HG03575 (cell line): ENCODE measurements around the gene MYL12A.
A peak's percentile ranks its signal among the peaks of the same experiment; 100 is the strongest.
"Not testable (repeated sequence)": the region's sequence is repeated elsewhere in the genome, so short reads cannot be mapped to it uniquely, and the experiment has no call there.

Source experiments
- ATAC-seq: cut with Tn5 transposase; IDR thresholded peaks from one replicate; pipeline ENCODE4 v1.9.1; 2021; ENCODE audit not compliant: unreplicated experiment, insufficient number of reproducible peaks, low FRiP score; ENCODE audit errors: extremely low read depth

MYL12A gene

DNA sequence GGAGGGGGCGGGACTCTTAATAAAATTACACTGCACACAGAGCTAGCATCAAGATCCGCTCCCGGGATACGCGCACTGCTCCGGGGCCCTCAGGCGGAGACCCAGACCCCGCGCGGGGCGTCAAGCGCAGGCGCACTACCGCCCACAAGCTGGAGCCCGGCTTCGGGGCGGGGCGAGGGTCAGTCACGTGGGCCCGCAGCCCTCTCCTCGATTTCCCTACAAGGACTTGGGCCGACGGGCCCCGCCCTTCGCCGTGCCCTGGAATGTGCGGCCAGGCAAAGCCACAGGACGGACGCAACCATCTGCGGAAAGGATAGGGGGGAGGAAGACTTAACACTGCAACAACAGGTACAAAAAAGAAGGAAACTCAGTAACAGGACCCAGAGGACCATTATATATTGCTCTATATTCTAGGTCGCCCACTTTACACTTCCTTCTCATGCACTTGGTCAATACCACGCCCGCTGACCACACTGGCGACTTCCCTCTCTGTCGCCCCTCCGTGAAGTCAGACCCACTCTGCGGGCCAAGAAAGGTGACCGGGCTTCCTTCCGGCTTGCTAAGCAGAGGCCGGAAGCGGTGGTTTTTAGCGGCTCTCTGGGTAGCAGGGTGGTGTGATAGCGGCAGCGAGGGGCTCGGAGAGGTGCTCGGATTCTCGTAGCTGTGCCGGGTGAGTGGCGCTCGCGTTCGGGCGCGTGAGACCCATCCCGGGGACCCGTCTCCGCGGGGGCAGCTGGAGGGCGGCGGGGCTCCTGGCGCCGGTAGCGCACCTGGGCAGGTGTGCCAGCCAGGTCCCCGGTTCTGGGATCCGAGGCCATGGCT, at the start of gene MYL12A:
Gene MYL12A, plus strand, starts transcription at position 562 of the 822 bp plus-strand sequence. CDS start 5,447 bp downstream, outside the sequence.
- ATAC-seq: peak; percentile 47

DNA sequence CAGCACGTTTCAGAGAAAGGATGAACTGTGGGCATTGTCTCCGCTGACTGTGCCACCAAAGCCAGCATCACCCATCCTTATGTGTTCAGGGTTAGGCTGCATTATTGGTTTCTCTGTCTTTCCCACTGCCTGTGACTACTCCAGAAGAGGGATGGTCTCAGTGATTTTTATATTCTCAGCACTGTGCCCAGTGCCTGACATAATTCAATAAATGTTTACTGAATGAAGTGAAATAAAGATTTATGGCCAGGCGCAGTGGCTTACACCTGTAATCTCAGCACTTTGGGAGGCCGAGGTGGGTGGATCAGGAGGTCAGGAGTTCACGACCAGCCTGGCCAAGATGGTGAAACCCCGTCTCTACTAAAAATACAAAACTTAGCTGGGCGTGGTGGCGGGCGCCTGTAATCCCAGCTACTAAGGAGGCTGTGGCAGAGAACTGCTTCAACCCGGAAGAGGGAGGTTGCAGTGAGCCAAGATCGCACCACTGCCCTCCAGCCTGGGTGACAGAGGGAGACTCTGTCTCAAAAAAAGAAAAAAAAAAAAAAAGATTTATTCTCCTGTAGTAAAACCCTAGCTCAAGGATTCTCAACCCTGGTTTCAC, 49.2 kb upstream of the MYL12A start:
- not testable (repeated sequence) for ATAC-seq

DNA sequence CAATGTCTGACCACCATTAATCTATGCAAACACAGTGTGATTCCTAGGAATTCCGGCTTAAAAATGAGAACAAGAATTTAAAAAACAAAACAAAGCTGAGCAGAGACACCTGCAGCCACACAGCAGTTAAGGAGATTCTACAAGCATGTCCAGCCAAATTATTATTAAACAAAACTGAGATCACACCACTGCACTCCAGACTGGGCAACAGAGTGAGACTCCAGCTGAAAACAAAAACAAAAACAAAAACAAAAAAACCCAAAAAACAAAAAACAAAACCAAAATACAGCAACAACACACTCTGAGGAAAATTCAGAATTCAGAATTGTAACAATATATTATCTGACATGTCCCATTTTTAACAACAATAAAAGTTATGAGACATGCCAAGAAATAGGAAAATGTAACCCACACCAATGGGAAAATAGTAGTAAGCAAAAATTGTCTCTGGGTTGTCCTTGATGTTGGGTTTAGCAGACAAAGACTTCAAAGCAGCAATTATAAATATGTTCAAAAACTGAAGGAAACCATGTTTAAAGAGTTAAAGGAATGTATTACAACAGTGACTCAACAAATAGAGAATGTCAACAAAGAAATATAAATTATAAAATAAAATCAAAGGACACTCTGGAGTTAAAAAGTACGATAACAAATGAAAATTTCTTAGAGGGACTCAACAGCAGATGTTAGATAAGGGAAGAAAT, 47.5 kb upstream of the MYL12A start:
- ATAC-seq: no peak

- no peak for ATAC-seq
Observed at GRCh38 chr18:3205239-3205638, 42.4 kb upstream of the MYL12A start.

DNA sequence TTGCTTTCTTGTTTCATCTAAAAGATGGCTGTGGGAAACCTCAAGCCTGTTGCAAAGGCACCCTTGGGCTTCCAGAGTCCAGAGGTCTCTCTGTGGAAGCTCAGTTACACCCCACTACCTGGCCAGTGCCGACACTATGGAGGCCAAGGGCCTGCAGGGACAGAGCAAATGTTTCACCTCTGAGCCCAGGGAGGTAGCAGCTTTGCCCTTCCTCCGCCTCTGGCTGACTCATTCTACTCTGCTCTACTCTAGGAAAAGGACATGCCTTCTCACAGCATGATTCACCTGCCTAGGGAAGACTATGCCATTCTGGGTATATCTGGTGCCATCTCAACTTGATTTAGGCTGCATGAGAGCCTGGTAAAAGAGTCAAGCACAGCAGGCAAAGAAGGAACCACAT, 40.0 kb upstream of the MYL12A start:
- no peak for ATAC-seq

DNA sequence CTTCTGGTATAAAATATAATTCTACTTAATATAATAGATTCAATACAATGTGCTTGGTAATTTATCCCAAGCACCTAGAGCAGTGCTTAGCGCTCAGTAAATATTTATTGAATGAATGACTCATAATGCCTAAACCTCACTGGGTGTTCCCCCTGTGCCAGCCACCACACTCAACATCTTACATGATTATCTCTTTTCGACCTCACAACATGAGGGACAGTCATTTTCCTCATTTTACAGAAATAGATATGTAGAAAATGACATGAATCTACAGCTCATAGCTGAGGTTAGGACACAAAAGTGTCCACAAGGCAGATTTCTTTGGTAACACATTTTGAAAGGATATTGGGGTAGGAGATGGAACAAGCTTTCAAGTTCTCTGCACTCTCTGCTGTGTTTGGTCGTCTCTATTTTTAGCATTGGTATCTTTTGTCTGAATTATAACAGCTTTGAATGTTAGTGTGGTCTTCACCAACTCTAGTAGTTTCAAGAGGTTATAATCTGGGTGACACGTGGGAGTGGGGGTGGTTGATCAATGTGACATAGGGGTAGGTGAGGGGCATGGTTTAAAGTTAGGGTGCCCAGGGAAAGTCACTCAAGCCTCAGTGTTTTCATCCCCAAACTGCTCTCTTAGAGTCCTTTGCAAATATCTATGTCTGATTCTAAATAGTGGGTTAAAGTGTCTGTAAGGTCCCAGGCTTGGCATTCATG, 37.6 kb upstream of the MYL12A start:
- ATAC-seq: no peak

DNA sequence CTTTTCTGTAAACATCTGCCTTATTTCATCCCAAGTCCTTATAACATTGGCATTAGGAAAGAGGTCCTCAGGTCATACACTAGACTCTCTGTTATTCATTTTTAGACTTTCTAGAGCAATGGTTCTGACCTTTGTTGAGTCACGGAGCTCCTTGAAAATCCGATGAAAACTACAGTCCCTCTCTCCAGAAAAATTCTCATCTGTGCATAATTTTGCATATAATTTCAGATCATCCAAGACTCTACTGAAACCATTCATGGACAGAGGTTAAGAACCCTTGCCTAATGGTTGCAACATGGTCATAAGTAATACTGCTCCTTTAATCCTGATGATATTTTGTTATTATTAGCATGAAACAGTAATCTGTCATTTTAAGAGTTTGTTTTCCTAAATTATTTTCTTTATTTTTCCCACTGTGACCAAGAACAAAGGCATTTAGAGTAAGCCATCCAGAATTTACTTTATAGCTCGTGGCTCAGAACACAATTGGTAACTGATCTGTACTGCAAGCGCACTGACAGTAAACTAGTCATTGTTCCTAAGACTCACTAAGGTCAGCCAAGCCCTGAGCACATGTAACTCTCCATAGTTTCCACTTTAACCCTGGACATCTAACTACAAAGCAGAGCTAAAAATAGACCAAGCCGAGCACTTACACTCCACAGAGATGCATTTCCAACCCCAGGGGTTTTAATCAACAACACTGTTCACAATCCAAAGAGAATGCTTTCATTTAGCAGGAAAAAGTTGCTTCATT, 36.2 kb upstream of the MYL12A start:
- no peak for ATAC-seq

DNA sequence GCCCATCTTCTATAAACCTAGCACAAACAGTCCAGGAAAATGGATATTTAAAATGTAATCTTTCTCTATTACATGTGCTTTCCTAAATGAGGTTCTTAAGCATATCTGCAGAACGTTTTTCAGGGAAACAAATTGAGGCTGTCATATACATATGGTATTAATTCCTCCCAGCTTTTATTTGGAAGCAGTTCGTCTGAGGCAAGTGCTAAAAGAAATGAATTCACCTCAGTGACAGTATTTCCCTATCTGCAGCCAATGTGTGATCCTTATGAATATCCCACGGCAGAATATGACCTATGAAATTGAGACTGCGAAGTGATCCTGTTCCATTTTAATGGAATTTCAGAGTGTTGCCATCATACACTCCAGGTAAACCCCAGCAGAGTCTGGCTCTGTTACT, 34.9 kb upstream of the MYL12A start:
- no peak for ATAC-seq

- no peak for ATAC-seq
Observed at GRCh38 chr18:3213300-3214059, 34.1 kb upstream of the MYL12A start.

- ATAC-seq: no peak
Observed at GRCh38 chr18:3214855-3215637, 32.6 kb upstream of the MYL12A start.

DNA sequence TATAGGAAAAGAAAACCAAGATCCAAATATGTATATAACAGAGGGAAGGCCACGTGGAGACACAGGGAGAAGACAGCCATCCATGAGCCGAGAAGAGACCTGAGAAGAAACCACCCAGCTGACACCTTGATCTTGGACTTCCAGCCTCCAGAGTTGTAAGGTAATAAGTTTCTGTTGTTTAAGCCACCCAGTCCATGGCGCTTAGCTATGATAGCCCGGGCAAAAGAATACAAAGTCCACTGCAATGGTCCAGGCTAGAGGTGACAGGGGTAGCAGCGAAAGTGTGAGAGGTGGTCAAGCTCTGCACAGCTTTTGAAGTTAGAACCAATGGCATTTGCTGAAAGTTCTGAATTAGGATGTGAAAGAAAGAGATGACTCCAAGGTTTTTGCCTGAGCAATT, 30.6 kb upstream of the MYL12A start:
- ATAC-seq: no peak

DNA sequence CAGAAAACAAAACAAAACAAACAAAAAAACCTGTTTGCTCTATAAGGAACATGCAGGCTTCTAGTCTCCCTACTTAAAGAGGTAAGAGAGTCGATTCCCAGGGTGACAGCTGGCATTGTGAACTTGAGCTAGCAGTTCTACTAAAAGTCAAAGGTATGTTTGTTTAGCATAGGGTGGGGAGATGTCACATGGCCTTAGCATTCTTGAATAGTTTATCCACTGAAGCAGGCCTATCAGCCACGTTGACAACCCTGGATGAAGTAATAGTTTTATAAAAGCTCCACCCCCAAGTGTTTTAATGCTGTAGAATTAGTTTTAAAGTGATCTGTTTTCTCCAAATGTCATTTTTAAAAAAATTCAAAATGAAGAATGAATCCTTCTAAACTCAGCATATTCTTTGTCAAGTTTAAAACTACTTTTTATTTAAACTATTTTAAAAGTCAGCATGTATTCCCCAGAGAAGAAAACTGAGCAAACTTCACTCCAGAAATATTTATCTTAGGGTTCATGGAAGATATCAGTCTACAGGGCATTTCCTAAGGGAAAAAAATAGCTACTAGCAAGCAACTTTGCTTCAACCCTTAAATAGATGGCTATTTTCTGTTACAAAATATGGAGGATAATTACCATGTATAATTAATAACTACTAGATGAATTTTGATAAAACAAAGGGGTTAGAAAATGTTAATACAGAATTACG, 29.5 kb upstream of the MYL12A start:
- ATAC-seq: no peak

DNA sequence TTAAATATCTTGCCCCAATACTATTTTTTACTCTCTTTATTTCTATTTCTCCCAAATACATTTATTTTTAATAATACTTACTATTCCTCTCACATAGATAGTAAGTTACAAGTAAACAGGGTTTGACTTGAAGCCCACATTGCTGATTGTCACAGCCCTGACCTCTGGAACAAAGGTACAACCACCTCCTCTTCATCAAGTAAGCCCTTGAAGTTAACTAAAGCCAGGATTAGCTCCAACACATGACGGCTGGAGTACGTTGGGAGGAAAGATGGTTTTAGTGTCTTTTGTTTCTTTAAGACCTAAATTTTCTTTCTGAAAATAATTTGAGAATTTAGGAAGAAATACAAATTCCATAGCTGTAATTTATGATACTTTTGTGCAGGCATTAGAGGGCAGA, 28.8 kb upstream of the MYL12A start:
- ATAC-seq: no peak

DNA sequence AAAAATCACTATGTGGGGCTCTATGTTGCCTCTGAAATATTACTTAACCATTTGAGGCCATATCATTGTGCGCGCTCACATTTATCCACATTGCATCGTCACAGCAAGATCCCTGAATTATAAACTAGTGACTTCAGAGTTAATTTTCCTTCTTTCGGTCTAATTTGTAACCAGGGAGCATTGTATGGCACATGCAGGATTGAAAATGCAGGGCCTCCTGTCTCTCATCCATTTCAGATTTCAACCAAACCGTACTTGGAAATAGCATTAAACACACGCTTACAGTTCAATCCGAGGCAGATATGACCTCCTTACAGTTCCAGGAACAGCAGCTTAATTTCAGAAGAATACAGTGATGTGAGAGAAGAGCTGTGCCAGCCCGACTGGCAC, 28.4 kb upstream of the MYL12A start:
- ATAC-seq: no peak

DNA sequence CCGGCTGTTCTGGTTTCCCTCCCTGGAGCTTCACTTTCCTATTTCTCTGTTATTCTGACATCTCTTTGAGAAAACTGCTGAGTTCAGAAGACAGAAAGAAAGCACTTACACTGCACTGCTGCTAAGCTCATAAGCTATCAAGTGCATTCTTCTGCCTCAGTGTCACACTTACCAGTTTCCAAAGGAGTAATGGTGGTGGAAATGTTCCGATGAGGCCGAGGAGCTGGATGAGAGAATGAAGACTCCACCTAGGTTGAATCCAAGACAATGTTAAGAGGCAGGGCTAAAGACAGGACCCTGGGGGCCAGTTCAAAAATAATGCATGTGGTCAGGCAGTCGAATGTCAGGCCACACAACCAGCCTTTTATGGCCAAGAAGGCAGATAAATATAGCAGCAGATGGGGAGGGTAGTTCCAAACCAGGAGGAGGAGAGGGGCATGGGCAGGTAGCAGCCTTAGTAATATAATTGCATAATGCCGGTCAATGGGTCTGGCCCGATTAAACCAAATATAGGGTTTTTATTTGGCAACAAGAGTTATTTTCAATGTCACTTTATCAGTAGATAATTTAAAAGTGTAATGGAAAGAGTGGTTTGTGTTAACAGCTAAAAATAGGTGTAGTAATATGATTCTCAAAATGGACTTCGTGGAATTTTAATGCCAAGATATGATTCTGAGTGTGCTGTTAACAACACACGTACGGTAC, 27.8 kb upstream of the MYL12A start, which contains the start of gene MYOM1:
Gene MYOM1, minus strand, starts transcription at position 338 of the 705 bp plus-strand sequence. CDS start 4,745 bp downstream, outside the sequence.
- ATAC-seq: no peak

DNA sequence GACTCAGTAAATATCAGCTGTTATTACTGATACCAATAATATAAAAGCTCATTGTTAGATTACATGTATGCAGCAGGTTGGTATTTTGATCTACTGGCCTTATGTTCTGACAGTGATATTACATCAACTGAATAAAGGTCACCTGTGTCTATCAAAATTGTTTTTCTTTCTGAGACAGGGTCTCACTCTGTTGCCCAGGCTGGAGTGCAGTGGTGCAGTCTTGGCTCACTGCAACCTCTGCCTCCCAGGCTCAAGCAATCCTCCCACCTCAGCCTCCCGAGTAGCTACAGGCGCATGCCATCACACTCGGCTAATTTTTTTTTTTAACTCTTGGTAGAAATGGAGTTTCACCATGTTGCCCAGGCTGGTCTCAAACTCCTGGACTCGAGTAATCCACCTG, 26.7 kb upstream of the MYL12A start:
- not testable (repeated sequence) for ATAC-seq
